Suppressor macrophage treated with lipopolysaccharide for 1 hour (primary cell): ENCODE measurements around the gene TMEM273.
A peak's percentile ranks its signal among the peaks of the same experiment; 100 is the strongest.

ENCODE experiments used
- DNase-seq, 3 donors: peaks; one replicate each; pipeline ENCODE4 v3.0.0-alpha.2; 2020 to 2022

TMEM273 gene

DNA sequence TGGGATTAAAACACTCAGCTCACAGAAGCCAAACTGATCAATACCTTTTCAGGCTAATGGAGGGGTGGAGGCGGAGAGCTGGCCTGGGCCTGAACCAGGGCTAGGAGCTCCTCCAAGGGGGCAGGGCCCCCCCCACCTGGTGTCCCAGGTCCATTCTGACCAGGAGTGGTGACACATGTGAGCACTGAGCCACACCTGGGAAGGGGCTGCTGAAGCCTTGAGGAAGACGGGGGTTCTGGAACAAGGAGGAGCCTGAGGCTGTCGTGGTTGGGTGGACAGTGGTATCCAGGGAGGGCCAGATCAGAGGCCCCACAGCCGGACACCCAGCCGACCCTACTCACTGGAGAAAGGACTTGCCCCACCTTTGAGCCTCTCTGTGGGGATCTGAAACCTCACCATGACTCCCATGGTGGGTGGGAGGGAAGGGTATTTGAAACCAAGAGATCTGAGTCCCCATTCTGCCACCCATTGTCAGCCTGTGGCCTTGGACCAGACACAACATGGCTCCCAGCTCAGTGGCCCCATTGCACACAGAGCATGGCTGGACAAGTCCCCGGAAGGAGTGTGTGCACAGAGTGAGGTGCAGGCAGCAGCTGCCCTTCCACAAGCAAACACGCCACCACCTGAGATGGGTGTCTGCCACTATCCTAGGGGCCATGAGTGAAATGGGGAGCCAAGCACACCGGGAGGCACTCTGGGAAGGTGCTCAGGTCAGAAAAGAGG is 12.4 kb downstream of the TMEM273 start:
- DNase-seq = no peak

DNA sequence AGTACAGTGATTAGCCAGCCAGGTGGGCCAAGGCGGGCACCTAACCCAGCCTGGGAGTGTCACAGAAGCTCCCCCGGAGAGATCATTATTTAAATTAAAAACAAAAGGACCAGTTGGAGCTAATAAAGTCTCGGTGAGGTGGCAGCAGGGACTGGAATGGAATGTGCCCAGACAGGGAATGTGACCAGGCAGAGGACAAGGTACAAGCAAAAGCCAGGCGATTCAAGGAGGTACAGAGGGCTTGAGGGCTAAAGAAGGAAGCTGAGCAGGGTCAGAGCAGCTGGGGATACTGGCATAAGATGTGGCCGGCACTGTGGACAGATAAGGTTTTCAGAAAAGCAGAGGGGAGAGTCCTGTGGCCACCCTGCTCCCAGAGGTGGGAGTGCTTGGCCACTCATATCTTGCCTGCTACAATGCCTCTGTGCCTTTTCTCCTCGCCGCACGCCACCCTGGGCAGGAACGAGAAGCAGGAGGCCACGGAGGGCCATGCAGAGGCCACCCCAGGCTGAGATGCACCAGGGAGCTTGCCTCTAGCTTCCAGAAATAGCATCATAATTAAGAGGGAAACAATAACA is 13.2 kb downstream of the TMEM273 start:
- DNase-seq = no peak

DNA sequence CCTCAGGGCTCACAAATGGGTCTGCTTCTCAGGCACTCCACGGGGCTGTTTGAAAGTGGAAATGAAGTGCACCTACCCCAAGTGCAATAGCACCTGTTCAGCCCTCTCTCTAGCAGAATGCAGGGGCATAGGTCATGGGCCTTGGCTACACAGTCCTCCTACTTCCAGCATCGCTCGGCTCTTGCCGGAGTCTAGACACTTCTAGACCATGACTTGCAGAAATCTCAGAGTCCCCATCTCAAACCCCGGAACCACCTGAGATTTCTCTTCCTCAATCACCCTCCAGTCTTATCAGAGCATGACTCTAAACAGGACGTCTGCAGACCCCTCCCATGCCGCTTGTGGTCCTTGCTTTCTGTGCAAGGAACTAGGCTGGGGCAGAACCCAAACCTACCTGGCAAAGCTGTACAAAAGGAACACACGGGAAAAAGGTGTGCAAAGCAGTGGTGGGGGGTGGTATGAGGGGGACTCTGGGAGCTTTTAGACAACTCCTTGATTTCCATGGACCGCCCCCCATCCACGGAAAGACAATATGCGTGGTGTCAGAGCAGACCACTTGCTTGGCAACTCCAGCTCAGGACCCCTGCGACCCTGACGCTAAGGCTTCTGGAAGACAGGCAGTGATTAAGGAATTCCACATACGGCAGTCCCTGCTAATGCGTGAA is 13.8 kb downstream of the TMEM273 start:
- no peak for DNase-seq

DNA sequence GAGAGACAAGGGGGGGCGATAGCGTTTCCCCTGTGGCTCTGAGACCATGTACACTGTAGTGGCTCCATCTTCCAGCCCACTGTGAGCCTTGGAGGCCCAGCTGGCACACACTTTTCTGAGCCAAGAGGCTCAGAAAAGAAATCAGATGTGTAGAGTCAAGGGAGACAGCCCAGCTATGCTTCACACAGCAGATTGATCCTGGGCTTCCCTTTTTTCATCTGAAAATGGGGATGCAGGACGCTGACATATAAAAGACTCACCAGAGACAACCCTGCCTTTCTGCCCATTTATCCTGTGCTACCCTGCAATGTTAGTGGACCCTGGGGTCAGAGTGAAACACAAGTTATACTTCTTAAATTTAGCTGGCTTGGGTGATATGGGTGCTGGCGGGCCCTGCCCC is 14.3 kb downstream of the TMEM273 start:
- DNase-seq = peak; percentile 46 to 68 (median 55)

DNA sequence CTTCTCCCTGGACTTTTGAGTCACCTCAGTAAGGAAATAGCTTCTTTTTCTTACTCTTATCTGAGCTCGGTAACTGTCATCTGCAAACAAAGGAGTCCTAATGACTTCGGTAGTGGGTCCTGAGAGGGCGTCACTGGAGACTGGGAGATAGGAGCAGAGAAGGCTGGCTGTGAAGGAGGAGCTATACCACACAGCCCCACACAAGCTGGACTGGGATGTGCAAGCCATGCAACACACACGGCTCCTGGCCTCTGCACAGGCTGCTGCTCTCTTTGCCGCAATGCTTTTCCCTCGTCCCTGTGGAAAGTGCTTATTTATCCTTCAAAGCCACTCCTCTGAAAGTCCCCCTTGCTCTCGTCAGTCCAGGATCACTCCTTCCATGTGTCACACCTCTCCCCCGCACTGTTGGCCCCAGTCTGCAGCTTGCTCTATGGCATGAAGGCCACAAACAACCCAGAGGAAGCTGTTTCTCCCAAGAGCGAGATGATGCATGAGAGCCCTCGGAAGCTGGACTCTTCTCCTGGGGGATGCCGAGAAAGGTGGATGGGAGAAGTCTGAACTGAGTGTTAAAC is 14.9 kb downstream of the TMEM273 start:
- no peak for DNase-seq

DNA sequence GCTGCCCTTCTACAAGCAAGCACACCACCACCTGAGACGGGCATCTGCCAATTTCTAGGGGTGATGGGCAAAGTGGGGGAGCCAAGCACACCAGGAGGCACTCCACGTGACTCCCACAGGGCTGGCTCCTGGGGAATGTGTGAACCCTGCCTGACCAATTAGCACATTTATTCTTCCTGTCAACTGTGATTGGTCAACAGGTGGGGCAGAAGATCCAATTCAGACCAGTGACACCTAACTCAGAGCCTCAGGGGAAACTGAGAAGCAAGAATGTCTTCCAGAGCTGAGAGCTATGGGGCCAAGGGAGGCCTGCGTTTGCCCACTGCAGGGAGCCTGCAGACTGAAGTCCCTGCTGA is 15.4 kb downstream of the TMEM273 start:
- DNase-seq = no peak

DNA sequence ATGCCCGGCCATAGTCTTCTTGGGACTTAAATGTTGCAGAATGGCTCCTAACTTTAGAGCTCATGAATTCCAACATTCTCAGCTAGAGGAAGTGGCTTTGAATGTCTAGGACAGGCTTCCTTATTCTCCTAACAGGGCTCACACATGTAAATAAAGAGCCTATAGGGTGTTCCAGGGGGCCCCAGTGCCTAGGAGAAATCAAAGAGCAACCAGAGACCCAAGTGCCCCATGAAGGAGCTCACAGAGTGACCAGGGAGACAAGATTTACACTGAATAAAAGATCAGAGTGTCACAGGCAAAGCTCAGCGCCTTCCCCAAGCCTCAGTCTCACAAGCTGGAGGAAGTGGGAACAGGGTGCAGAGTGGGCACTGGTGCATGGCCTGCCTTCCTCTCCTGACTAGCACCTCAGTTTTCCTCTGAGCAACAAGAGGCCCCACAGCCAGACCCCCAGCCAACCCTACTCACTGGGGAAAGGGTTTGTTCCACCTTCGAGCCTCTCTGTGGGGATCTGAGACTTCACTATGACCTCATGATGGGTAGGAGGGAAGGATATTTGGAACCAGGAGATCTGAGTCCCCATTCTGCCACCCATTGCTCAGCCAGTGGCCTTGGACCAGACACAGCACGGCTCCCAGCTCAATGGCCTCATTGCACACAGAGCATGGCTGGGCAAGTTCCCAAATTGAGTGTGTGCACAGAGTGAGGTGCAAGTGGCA is 16.0 kb downstream of the TMEM273 start:
- peak in 1 of 3 donors; percentile 36 for DNase-seq

DNA sequence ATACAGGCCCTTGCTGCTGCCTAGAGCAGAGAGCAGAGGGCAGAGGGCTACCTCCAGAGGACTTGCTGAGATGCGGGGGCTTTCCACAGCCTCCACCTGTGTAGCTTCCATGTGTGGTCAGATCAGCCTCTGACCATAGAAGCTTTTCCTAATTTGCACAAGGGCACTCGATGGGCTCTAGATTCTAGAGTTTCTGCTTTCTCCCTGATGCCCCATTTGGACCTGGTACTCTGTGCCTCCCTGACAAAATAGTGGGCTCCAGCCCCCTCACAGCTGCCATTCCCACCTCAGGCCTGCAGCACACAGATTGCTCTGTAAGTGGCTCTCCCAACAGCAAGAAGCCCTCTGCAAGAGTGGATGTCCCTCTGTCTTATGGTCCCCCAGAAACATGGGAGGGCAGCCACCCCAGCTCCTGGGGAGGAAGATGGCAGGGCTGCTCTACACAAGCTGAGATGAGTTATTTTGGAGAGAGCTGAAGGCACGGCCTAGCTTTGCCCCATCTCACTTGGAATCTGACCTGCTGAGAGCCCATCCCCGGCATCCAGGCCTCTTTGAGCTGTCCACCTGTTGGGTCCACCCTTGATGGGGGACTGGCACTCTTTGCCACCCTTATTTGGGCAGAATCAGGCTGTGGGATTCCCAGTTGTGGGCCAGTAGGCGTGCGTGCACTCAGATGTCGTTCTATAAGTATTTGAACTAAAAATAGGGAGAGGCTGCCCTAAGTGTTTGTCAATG is 16.7 kb downstream of the TMEM273 start:
- no peak for DNase-seq

DNA sequence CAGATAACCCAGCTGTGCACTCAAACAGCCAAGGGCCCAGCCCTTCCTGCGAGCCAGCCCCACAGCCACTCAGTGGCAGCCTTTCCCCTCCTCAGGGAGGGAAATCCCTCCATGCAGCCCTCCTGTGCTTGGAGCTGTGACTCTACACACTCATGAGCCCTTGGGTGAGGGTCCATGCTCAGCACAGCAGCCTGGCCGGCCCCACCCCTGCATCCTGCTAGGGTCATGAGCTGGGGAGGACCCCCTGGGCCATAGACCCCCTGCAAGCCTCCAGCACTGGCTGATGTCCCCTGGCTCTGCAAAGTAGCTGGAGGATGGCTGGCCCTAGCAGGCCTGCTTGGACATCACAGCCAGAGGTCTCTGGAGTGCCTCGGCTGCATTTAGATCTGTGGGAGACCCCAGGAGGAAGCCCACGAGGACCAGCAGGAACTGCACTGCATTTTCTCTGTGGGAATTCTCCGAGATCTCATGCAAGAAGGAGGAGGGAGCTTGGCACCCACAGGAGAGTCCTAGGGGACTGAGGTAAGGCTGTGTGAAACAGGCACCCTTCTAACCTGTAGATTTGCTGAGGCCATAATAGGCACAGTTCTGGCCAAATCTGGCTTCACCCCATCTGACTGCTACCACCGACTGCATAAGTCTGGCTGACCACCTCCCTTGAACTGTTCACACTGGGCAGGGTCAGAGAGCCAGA is 17.4 kb downstream of the TMEM273 start:
- DNase-seq = no peak

DNA sequence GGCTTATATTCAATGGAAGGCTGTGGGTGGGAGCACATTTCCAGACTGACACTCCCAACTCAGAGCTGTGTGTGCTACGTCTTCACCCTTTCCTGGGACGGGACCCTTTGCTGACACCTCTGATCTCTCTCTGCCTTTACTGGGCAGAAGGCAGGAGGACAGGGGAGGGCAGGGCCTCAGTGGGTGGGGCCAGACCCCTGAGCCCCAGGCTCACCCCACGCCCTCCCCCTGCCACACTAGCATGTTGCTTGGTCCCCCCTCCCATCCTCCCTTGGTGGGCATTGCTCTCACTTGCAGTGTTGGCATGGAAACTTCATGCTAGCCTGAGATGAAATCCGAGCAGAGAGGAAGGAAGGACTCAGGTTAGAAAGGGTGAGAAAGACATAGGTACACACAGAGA is 18.4 kb downstream of the TMEM273 start:
- no peak for DNase-seq

DNA sequence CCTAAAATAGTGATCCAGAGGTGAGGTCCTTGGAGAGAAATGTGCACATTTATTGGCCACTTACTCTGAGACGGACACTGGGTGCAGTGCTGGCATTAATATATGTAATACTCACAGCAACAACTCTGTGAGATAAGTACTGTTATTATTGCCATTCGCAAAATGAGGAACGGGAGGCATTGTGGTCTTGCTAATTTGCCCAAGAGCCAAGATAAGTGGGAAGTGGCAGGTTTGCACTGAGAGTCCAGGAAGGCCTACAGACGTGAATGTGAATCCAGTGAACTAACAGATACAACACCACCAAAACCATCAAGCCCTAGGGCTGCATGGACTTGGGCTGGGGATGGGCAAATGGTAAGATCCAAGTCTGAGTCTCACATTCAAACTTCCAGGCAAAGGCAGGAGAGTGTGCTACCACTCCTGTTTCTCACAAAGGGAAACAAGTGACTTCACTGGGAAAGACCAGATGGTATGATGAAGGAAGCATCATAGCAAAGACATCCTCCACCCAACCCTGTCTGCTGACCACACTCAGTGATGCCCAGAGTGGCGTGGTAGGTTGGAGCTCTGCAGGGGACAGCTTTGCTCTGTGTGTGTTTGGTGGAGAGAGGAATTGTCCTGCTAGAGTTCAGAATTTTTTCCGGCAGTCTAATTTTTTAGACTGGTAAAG is 19.2 kb downstream of the TMEM273 start:
- DNase-seq = peak; percentile 77 to 84 (median 80)

DNA sequence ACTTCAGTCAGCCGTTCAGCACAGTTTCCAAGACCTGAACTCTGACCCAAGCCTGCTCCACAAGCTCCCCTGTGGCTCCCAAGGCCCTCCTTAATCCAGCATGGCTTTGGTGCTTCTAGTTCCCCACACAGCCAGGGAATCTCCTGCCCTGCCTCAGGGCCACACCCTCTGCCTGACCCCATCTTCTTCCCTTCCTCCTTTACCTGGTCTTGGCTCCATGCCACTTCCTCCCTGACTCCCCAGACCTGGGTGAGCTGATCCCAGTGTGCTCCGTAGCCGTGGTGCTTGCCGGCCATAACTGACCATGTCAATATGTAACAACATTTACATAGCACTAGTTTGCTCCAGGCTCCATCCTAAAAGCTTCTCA is 20.0 kb downstream of the TMEM273 start:
- no peak for DNase-seq

DNA sequence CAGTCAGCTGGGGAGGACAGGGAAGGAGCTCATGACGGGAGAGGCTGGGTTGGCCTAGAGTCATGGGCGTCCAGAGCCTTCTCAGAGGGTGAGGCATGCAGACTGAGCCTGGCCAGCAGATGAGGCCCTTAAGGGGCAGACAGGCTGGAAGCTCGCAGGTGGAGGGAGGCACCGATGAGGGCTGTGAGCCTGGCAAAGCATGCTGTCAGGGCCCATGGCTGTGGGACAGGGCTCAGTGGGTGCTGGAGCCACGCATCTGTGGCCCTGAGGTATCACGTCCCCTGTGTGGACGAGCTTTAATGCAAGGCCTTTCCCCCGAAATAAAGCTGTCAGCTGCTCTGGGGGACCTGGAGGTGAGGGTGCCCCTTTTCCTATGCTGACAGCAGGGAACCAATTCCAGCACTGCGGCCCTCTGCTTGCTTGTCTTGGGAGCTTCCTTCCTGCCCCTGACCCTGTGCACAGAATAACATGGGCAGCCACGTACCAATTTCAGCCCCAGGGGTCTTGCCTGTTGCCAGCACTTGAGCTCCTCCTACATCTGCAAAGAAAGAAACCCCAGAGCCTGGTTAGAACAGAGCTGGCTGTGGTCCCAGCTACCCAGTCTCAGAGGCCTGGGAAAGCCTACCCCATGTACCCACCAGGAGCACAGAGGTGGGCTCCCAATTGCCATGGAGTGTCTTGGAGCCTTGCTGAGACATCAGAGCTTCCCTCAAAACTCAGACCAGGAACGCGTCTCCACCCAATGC is 20.6 kb downstream of the TMEM273 start:
- DNase-seq = no peak

DNA sequence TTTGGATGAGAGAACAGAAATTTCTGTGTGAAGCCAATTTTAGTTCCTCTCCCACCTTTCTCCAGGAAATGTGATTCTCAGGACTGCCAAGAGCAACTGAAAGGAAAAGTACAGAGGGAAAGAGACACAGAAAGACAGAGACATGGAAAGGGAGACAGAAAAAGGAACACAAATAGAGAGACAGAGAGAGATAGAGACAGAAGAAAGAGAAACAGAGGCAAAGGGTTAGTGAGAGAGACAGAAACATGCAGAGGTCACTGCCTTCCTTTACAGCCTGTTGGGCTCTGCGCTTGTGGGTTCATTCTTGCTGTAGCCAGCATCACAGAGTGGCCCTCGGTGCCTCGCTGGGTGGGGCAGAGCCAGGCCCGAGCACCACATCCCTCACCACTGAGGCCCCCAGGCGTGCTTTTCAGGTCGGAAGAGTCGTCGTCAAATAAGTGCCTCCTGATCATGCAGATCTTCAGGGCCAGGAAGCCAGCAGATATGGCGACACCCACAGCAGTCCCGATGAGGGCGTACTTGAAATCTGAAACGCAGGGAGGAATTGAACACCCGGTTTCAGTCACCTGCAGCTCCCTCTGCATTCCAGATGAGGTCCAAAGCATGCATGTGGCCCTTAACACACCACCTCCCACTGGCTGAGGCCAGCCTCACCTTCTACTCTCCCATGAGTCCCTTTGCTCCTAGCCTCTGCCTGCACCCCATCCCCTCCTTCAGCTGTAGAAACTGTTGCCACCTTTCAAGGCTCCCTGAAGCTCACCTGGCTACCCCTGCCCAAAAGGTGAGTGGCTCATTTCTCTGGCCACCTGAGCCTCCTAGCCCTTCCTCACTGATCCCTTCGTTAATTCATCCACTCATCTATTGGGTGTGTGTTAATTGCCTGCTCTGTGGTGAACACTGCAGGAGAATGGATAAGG is 21.4 kb downstream of the TMEM273 start:
- DNase-seq = no peak

DNA sequence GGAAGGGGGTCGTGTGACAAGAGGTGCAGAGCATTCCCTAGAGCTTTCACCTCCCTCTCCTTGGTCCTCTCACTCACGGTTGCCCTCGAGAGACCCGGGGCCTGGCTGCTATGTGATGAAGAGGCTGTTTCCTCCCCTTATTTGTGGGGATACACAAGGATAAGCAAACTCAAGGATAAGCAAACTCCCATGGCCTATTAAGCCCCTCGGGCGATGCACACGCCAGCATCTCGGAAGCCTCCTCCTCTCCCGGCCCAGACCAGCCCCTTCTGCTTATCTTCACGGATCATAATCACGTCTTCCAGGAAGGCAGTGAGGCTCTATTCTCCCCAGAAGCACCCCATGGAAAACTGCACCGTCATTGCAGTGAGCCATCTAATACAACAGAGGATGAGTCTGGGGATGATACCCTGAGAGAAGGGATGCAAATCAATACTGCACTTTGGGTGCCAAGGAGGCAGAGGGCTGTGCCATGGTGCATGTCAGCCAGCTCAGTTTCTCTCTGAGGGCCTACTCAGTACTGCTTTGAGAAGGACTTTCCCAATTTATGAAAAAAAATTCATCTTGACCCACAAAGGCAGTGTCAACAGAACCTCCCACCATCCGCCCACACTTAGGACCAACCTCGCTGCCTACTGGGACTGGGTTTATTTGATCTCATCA is 22.2 kb downstream of the TMEM273 start:
- DNase-seq = peak; percentile 85 to 89 (median 89)

DNA sequence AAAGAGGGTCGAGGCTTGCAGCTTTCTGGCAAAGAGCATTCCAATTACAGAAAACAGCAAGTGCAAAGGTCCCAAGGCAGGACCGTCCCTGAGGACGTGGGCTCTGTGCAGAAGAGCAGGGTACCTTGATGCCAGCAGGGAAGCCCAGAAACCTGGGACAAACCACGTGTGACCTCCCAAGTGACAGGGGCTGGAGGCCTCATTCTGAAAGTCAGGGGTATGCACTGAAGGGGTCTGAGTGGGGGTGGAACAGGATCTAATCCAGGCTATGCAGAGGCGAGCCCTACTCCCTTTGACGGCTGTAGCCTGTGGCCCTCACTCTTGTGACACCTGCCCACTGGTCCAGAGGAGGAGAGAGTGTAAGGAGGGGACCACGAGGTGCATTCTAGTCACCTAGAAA is 22.9 kb downstream of the TMEM273 start:
- DNase-seq = no peak

DNA sequence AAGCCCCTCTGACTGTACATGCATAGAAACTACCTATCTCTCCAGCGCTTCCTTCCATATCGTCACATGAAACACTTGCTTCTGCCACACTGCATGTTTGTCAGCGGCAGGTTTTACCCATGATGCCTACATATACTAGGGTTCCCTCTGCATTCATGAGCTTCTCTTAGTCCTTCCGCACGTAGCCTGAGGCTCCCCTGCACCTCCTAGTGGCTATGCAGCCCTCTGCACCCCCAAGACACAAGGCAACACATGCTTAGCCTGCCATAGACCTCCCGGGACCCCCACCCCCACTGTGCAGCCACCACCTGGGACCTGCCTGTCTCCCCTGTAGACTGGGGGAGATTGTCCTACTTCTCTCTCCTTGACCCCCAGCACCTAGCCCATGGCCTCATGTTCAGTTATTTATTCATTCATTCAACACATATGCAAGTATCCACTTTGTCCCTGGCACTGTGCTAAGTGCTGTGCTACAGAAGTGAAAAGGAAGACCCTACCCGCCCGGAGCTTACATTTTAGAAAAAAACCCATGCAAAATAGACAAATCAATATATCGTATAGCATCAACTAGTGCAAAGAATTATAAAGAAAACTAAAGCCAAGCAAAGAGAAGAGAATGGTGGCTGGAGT is 23.5 kb downstream of the TMEM273 start:
- peak; percentile 55 to 70 (median 61) for DNase-seq

DNA sequence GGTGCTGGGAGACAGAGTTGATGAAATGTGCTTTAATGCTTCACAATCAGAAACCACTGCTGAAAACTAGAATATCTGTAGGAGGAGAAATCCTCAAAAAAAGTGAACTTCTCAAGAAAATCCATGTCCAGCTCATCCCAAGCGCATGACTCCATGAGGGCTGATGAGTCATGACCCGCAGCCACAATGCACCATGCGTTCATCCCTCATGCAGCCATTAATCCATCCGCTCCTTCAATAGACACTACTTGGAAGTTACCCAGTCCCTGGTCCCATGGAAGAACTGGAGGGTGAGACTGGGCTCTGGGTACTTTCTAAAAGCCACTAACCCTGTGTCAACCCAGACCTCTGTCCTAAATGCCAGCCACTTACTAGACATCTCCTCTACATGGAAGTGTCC is 24.4 kb downstream of the TMEM273 start:
- DNase-seq = peak; percentile 81 to 86 (median 82)
